Right ventricle myocardium inferior (tissue), 1 donor: ENCODE data around the gene PIR. TPM values are rescaled to one million over a fixed set of nuclear protein-coding genes. Genes with fewer than 3 reads are reported as not detected.

Source experiments
- ATAC-seq: fragments of 200-7000 bp; cut with Tn5 transposase; one replicate; pipeline ENCODE4 v1.9.1; 2020; ENCODE audit warnings: mild to moderate bottlenecking, moderate library complexity
- DNase-seq: peaks from one replicate; pipeline ENCODE4 v3.0.0; 2021; ENCODE audit errors: missing footprints
- intact Hi-C: fragments of 100-400 bp; cut with DNase I; formaldehyde crosslinking; loops from one replicate; pipeline ENCODE4 v1.11.0; 2022
- long read RNA-seq: library from polyadenylated mRNA; unstranded; transcript quantifications from one replicate; pipeline ENCODE4 v2.0.0, GENCODE V29; 2021
- total RNA-seq: library from RNA; stranded (reverse); fragmentation: NEBNext Ultra II Directional; extraction: Animal tissue kit (Norgen Biotek cat#: 25700); gene quantifications from one replicate; pipeline ENCODE4 v1.2.1, GENCODE V29; 2021
- donor health status: DM: no; HTN: yes; CAD: no; lungs with severe emphysema.

The PIR gene
- 13.2 TPM for total RNA-seq
- long read RNA-seq, partial matches to known transcripts = 0 of 2 reads
- long read RNA-seq, other reads (novel, unspliced or antisense) = 0 of 2 reads

DNA sequence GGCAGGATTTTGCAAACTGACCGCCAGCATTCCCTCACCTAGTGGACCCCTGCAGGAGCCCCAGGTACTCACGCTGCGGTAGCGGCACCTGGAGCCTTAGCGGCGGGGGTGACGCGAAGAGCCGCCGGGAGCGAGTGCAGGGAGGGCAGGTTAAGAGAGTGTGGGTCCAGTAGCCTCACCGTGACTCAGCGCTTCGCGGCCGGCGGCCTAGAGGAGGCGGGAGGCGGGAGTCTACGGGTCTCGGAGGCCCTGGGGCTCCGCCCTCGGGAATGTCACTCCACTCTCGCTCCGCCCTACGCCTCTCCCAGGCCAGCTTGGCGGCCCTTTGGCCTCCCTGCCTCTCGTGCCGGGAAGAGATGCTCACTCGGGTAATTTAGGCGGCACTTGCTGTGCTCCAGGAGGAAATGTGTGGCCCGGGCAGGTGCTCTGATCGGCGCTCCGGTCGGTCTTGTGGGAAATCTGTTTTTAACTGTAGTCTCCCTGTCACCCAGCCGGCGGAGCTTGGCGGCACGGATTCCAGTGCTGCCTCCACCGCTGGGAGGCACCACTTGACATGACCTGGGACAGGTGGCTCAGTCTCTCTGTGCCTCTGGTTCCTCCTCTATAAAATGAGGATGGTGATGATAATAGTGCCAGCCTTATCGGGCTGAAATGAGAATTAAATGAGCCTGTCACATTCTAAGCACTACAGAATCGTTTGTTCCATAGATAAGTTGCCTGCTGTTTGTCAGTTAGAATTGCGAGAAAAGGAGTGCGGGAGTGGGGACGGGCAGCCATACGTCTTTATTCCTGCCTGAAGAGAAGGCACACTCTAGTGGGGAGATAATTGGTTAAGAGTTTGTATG lies at the start of gene PIR:
Gene PIR (minus strand): TSS at position 216 of the 845 bp plus-strand sequence. CDS start 2,076 bp downstream, outside the sequence.
- peak; percentile 99 for ATAC-seq
- intact Hi-C loops = loop anchor here (1.0 kb wide), 1 partner anchor 181 kb away; no protein-coding TSS in a partner anchor
- DNase-seq = peak; percentile 92

DNA sequence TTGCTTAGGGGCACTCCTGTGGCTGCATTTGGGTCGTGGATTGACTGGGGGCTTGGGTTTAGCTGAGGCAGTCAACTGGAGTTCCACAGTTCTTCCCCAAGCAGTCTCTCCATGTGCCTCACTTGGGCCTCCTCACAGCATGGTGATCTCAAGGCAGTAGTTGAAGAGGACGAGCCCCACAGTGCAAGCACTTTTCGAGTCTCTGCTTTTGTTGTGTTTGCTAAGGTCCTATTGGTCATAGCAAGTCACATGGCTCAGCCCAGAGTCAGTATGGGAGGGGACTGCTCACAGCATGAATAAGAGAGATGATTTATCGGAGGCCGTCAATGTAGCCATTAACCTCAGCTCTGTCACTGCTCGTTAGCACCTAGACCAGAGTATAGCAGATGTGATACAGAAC lies 37.2 kb upstream of the PIR start:
- intact Hi-C loops = no loop called here
- ATAC-seq (no peak), DNase-seq (no peak)

DNA sequence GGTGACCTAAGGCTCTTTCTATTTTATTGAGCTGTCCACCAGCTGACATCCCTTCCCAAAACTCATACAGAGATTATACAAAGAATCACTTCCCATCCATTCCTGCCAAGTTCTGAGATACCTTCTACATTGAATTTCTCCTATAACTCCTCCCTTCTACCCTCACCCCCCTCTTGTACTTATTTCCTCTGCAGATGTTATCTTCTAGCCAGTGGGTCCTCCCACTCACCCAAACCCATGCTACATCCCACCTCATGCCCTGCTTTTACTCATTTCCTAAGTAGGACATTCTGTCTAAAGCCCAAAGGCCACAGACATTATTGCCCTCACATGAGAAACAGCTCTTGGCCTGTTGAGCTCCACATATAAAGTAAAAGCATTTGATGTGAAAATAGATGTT lies 36.0 kb upstream of the PIR start:
- DNase-seq (no peak), ATAC-seq (no peak)
- intact Hi-C loops = no loop called here

DNA sequence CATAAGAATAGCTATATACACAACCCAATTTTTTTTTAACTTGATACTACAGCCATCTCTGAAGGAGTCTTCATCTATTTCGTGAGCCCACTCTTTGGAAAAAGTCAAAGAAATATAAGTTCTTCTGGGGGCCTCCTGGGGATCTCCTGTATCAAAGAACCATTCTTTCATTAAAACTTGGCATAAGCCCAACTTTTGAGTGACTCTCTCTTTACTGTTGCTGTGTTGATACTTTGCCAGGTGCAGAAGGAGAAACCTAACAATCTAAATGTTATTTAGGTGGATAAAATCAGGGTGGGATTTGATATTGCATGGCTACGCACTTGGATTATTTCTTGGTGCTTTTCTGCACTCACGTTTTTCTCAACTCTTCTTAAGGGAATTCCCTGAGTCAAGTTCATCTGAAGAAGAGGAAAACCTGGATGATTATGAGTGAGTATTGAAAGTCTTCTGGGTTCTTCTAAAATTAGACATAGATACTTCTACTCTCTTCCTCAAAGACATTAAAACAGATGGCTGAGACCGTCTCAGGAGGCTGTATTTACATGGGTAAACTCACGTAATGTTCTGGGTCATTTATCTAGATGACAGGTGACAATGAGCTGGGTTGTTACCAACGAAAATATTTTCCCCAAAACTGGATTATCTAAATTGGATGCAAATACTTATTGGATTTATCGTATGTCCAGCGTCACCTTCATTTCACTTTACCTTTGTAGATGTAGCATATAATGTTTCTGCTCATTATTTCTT lies 32.7 kb upstream of the PIR start:
- no peak for DNase-seq
- intact Hi-C loops = no loop called here
- no peak for ATAC-seq

DNA sequence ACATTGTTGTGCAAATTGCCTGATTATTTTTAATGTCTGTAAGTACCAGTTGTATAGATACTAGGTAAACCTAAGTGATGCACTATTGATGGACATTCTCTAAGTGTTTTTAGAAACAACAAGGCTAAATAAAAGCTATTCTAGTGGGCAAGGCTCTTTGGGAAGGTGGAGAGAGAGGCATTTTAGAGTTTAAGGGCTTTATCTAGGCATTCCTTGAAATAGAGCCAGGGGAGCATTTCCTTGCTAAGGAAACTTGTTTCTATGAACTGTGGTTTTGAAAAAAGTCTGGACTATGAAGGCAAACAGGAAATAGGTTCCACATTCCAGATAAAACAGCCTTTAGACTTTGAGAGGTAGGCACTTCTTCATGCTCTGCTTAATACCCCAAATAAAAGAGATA lies 31.3 kb upstream of the PIR start:
- intact Hi-C loops = no loop called here
- ATAC-seq = no peak
- no peak for DNase-seq

DNA sequence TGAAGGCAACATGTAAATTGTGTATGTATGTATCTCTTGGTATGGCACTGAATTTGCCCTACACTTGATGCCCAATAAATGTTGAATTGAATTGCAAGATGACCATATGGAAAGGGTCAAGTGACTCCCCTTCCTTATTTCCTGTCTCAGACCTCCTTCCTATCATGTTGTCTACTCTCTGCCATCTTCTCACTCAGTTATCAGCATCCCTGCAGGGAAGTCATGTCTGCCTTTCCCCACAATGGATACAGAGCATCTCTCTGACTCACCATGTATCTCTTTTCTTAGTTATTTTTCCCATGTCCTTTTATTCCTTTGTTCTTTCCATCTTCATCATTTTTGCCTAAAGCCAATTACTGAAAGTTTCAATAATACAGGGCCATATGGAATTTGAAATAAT lies 30.0 kb upstream of the PIR start:
- intact Hi-C loops = no loop called here
- DNase-seq = no peak
- ATAC-seq = no peak

DNA sequence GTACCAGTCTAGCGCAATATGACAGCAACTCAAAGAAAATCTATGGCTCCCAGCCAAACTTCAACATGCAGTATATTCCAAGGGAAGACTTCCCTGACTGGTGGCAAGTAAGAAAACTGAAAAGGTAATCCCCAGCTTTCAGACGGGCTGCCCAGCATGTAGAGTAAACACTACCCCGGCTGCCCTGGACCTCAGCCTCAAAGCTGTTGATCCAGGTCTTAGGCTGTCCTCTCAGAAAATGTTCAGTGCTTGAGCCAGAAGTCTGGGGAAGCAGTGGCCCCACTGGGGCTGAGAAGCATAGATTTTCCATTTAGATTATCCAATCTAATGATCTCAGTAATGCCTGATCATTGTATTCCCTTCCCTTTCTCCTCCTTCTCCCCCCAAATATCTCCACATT lies 29.3 kb upstream of the PIR start:
- DNase-seq (no peak), ATAC-seq (no peak)
- intact Hi-C loops = no loop called here

DNA sequence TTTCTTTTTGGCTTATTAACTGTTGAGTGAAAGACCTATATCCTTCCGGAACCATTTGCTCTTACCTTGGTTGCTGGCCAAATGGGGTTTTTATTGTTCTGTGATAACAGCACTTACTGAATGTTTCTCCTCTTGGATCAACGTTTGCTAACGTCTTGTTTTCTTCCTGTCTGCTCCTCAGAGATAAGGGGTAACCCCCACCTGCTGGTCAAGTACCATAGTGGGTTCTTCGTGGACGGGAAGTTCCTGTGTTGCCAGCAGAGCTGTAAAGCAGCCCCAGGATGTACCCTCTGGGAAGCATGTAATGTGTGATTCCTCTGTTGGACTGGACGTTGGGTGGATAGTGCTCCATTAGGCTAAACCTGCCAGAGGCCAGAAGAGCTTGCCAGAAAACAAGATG lies 22.8 kb upstream of the PIR start:
- DNase-seq = no peak
- ATAC-seq = no peak
- intact Hi-C loops = no loop called here

DNA sequence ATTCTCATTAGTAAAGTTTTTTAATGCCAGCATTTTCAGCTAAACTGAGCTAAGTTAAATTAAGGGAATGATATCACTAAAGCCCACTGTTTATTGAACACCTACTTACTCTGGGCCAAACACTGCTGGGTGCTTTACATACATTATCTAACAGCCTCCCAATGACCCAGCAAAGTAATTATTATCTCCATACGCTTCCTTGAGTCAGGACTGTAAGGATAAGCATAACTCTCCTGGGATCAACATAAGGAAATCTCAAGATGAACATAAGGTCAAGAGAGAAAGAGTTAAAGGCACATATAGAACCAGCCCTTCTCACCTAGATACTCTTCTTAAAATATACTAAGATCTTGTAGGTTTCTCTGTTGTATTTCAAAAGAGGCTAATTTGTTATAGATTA lies 21.1 kb upstream of the PIR start:
- no peak for DNase-seq
- no peak for ATAC-seq
- intact Hi-C loops = no loop called here

DNA sequence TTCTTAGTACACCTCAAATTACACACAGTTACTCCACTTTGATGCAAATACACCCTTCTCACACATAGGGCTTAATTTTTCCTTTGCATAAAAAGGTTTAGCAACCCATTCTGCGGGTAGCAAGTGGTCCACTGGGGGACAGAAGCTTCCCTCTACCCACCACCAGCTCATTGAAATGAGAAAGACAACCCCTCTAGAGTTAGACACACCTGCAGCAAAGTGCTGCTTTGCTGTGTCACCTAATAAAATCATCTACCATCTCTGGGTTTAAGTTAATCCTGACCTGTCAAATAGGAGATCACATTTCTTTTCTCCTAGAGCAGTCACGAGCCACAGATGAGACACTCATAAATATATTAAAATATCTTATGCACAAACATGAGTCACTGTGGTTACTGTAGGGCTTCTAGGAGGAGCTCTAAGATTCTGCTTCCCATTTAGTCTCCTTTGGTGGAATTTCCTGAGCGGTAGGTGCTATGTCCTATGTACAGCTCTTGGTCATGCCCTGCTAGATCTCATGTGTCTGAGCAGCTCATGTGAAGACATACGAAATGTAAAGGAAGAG lies 19.4 kb upstream of the PIR start:
- intact Hi-C loops = no loop called here
- DNase-seq (no peak), ATAC-seq (no peak)

DNA sequence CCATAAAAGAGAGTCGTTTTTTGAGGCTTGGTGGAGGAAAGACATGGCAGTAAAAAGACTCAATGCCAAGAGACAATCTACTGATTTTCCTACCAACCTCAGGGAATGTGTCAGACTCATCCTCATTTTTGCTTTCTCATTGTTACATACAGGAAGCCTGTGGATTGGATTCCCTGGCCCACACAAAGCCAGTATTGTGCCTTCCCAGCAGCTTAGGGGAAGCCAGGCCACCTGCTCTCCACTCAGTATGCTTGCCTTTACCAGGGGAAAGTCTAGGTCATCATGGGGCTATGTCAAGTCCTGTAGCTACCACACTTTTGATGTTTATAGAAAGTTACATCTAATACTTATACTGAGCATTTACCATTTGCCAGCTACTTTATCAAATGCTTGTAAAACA lies 18.4 kb upstream of the PIR start:
- ATAC-seq = no peak
- DNase-seq = no peak
- intact Hi-C loops = no loop called here

DNA sequence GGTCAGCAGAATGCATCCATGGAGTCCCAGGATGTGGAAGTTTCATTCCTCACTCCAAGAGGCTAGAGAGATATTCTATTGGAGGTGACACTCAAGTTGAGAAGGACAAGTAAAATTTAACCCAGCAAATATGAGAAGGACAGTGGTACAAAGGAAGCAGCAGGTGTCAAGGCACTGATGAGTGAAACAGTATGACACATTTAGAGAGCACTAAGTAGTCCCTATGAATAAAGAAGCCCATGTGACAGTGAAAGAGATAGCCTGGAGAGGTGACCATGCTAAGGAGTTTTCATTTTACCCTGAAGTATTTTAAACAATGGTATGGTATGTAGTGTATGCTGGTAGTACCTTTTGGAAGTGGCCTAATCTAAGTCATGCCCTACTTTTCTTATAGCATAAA lies 16.7 kb upstream of the PIR start:
- DNase-seq (no peak), ATAC-seq (no peak)
- intact Hi-C loops = no loop called here

DNA sequence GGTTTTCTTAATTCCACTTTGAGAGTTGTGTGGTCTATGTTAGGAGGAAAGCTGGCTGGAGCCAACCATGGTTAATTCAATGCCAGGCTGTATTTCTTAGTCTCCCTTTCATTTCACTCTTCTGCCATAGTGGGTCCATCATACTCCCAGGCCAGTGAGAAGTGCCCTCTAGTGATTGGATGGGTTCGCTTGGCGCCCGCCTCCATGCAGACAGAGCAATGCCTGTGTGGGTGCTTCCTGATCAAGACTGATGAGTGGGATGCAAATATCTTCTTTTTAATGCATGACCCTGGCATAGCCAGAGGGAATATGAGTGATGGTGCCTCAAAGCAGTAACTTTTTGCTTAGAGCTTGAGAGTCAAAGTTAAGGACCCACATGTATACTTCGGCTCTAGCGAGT lies 13.9 kb upstream of the PIR start:
- no peak for ATAC-seq
- DNase-seq = no peak
- intact Hi-C loops = no loop called here

DNA sequence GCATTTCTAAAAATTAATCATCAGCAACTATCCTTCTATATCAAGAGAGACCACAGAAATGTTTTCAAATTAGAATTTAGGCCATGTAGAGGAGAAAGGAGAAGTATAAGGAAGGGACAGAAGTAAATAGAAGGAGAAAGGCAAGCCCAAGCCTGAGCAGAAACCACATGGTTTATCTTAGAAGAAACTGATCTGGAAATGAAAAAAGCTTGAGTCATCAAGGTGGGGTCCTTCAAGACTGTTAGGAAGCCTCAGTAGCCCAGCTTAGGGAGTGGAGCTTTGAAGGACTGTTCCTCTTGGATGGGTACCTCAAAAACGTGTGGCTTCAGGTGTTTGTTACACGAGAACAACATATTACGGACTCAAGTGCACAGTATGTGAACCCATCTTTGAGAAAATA lies 12.0 kb upstream of the PIR start:
- ATAC-seq (no peak), DNase-seq (no peak)
- intact Hi-C loops = no loop called here

DNA sequence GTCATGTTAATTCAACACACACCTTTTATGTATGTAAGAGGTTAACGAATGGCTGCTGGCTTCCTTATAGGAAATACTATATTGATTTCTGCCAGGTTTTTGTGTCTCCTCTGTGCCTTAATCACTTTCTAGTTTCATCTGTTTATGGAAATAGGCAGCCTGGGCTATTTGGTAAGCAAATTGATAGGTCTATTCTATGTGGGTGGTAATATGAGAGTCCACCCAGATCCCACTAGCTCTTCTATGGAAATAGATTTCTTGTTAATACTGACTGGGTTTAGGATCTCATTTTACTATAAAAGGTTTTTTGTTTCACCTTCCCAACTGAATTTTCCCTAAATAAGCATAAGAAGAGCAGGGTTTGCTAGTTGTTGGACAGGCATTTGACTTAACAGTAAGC lies 11.5 kb upstream of the PIR start:
- ATAC-seq (no peak), DNase-seq (no peak)
- intact Hi-C loops = no loop called here

DNA sequence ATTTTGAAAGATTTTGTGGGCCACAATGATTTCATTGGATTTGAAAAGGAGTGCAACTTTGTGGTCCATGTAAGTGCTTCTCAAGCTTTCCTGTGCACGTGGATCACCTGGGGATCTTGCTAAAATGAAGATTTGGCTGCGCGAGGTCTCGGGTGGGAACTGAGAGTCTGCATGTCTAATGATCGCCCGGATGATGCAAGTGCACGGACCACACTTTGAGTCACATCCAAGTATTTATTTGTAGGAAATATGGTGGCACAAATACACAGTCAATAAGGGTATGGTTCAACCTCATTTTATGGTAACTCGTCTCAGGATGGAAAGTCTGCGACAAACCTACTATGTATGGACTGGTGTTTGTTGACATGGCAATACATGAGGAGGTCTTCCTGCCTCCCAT lies 8.4 kb upstream of the PIR start:
- intact Hi-C loops = no loop called here
- ATAC-seq (no peak), DNase-seq (no peak)

DNA sequence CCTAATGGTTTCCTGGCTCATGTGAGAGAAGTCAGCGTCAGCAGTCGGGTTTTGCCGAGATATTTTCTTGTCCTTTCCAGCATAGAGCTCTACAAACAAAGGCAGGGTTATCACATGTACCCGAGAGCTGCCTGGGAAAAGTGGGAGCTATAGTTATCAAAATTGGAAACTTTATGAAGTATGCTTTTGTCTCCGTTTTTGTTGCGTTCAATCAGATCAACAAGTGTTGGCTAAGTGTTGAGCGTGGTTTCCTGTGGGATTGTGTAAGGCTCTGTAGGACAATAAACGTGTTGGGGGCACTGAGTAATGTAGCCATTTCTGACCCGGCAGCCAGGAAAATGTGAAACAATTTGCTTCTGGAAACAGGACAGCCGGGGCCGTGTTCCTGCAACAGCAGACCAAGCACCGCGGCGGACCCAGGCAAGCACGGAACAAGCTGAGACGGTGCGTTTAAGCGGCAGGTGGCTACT lies 7.4 kb upstream of the PIR start, which contains the start of gene BMX:
Gene BMX (plus strand): TSS at position 311 of the 470 bp plus-strand sequence. CDS start 7,547 bp downstream, outside the sequence.
- peak; percentile 78 for DNase-seq
- no peak for ATAC-seq
- intact Hi-C loops = no loop called here

DNA sequence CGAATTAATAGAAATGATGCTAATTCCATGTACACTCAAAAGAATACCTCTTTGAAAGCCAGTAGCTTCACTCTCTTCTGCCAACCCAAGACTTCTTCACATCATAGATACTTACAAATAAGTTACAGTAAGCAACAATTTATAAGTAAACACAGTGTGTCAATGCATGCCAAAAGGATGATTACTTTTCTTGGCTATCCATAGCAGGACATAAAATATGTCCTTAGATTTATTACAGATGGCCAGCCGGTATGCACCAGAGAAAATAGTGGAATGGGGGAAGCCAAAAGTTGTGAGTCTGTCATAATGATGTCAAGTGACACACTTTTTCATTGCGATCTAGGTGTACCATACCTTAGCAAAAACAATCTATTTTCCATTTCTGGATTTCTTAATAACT lies 6.8 kb upstream of the PIR start:
- ATAC-seq (no peak), DNase-seq (no peak)
- intact Hi-C loops = loop anchor here (2.0 to 5.0 kb wide), 2 partner anchors 65 to 147 kb away; no protein-coding TSS in a partner anchor

DNA sequence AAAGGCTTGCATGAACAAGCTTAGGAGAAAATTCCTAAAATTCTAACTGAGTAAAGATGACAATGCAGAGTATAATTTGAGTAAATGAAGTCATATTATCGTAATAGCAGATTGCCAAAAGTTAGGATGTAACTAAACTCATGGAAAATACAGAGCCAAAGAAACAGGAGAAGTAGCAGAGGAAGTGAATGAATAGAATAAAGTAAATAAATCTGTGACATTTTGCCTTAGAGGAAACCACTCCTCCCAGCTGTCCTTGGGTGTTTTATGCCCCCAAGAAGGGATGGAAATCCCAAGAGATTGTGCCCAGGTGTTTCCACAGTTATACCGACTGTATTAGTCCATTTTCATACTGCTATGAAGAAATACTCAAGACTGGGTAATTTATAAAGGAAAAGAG lies 5.6 kb upstream of the PIR start:
- DNase-seq (no peak), ATAC-seq (no peak)
- intact Hi-C loops = loop anchor here (2.0 to 5.0 kb wide), 2 partner anchors 66 to 149 kb away; no protein-coding TSS in a partner anchor
